Measurements from ENCODE around the gene PLXND1.

PLXND1 gene

GRCh38 chr3:129585949-129586657 lies 20.4 kb downstream of the PLXND1 start:
- no peaks in the 10 kb centered on the region for H3K36me3 ChIP-seq (ENCODE audit: control insufficient read depth, insufficient read depth, low read length)
- H3K9me3 ChIP-seq (ENCODE audit: control insufficient read depth, low read length): no peaks in the 10 kb centered on the region
- H3K4me2 ChIP-seq (ENCODE audit: low read length): no peak overlapping the region
- TF ChIP-seq CTCF (IDR thresholded peaks at IDR 0.05): no peak
- H3K9ac ChIP-seq: no peak overlapping the region
- peaks cover 2% of the 10 kb centered on the region for H3K79me2 ChIP-seq
- H3K4me3 ChIP-seq (ENCODE audit: low read depth, low read length): no peak overlapping the region
- no peak overlapping the region for H3K27ac ChIP-seq
- H3K27me3 ChIP-seq (ENCODE audit: control insufficient read depth, insufficient read depth, low read length): no peaks in the 10 kb centered on the region
- no peaks in the 10 kb centered on the region for H3K4me1 ChIP-seq
- no peak overlapping the region for H2AFZ ChIP-seq

DNA sequence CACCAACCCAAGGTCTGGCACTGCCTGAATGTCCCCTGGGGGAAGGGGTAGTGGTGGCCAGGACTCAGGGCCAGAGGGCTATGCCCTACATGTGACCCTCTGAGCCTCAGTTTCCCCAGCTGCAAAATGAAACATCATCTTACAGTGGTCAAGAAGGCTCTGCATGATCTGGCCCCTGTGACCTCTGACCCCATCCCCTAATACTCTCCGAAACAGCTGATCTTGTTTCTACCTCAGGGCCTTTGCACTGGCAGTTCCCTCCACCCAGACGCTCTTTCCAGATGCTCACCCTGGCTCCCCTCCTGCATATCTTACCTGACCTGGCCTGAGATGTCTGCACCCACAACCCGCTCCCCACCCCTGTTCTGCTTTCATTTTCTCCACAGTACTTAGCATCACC lies 21.8 kb downstream of the PLXND1 start:
- no peaks in the 10 kb centered on the region for H3K4me1 ChIP-seq
- no peak overlapping the region for H2AFZ ChIP-seq
- H3K9me3 ChIP-seq (ENCODE audit: control insufficient read depth, low read length): no peaks in the 10 kb centered on the region
- no peak for TF ChIP-seq CTCF (IDR thresholded peaks at IDR 0.05)
- no peak overlapping the region for H3K4me2 ChIP-seq (ENCODE audit: low read length)
- H3K79me2 ChIP-seq: peaks cover 2% of the 10 kb centered on the region
- H3K27ac ChIP-seq: no peak overlapping the region
- no peaks in the 10 kb centered on the region for H3K27me3 ChIP-seq (ENCODE audit: control insufficient read depth, insufficient read depth, low read length)
- H3K9ac ChIP-seq: no peak overlapping the region
- H3K36me3 ChIP-seq (ENCODE audit: control insufficient read depth, insufficient read depth, low read length): no peaks in the 10 kb centered on the region
- no peak overlapping the region for H3K4me3 ChIP-seq (ENCODE audit: low read depth, low read length)

DNA sequence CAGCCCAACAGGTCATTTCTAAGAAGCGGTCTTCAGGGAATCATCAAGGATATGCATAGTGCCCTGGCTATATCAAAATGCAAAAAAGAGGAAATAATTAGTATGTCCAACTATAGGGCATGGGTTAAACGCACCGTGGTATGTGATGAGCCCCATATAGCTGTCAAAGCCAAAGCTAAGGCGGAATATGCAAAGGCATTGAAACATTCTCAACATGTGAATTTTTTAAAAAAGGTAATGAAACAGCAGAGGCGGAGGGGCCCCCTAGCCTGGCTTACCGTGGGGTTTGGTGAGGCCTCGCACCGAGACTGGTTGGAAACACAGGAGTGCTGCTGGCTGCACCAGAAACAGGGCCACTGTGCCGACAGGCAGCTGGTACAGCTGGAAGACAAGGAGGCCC lies 23.2 kb downstream of the PLXND1 start:
- no peak for TF ChIP-seq CTCF (IDR thresholded peaks at IDR 0.05)
- Histone ChIP-seq H3K4me3 (ENCODE audit: low read depth, low read length) (no peak overlapping the region), H3K36me3 (ENCODE audit: control insufficient read depth, insufficient read depth, low read length) (no peaks in the 10 kb centered on the region), H3K27ac (no peak overlapping the region), H2AFZ (no peak overlapping the region), H3K4me1 (no peaks in the 10 kb centered on the region), H3K9me3 (ENCODE audit: control insufficient read depth, low read length) (no peaks in the 10 kb centered on the region), H3K79me2 (peaks cover 2% of the 10 kb centered on the region), H3K9ac (no peak overlapping the region), H3K4me2 (ENCODE audit: low read length) (no peak overlapping the region), H3K27me3 (ENCODE audit: control insufficient read depth, insufficient read depth, low read length) (no peaks in the 10 kb centered on the region)

DNA sequence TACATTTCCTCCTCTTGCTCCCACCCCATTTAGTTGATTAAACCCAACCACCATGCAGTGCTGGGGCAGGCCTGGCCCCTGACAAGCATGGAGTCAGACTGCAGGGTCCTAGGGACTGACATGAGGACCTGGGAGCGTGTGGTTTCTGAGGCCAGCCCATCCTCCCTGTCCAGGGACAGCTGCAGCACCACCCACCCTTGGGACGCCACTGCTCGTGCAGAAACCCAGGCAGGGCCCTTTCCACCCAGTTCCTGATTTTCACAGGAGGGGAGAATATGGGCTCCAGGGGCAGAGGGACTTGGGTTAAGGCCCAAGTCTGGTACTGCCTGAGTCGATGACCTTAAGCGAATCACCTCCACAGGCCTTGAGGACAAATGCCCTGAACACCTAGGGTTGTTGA lies 23.7 kb downstream of the PLXND1 start:
- TF ChIP-seq CTCF (IDR thresholded peaks at IDR 0.05): no peak
- no peak overlapping the region for H3K4me3 ChIP-seq (ENCODE audit: low read depth, low read length)
- no peaks in the 10 kb centered on the region for H3K36me3 ChIP-seq (ENCODE audit: control insufficient read depth, insufficient read depth, low read length)
- H2AFZ ChIP-seq: no peak overlapping the region
- H3K9ac ChIP-seq: no peak overlapping the region
- no peaks in the 10 kb centered on the region for H3K4me1 ChIP-seq
- no peaks in the 10 kb centered on the region for H3K9me3 ChIP-seq (ENCODE audit: control insufficient read depth, low read length)
- peaks cover 2% of the 10 kb centered on the region for H3K79me2 ChIP-seq
- no peak overlapping the region for H3K4me2 ChIP-seq (ENCODE audit: low read length)
- H3K27me3 ChIP-seq (ENCODE audit: control insufficient read depth, insufficient read depth, low read length): no peaks in the 10 kb centered on the region
- no peak overlapping the region for H3K27ac ChIP-seq

DNA sequence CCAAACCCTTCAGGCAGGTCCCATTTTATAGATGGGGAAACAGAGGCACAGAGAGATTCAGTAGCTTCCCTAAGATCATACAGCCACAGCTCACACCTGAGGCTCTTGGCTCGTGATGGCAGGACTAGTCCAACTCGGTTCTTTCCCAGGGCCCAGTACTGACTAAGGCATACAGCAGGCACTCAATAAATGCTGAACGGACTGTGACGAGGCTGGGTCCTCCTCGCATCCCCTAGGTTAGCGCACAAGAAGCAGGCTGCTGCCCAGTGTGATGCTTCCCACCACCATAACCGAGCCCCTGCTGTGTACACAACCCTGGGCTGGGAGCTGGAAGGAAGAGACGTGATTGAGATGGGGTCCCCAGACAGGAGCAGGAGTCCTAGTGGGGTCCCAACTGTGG lies 24.9 kb downstream of the PLXND1 start:
- H2AFZ ChIP-seq: no peak overlapping the region
- H3K36me3 ChIP-seq (ENCODE audit: control insufficient read depth, insufficient read depth, low read length): no peaks in the 10 kb centered on the region
- no peaks in the 10 kb centered on the region for H3K4me1 ChIP-seq
- no peak overlapping the region for H3K4me2 ChIP-seq (ENCODE audit: low read length)
- peaks cover 2% of the 10 kb centered on the region for H3K79me2 ChIP-seq
- no peak overlapping the region for H3K9ac ChIP-seq
- TF ChIP-seq CTCF (IDR thresholded peaks at IDR 0.05): no peak
- no peak overlapping the region for H3K27ac ChIP-seq
- no peak overlapping the region for H3K4me3 ChIP-seq (ENCODE audit: low read depth, low read length)
- no peaks in the 10 kb centered on the region for H3K9me3 ChIP-seq (ENCODE audit: control insufficient read depth, low read length)
- H3K27me3 ChIP-seq (ENCODE audit: control insufficient read depth, insufficient read depth, low read length): no peaks in the 10 kb centered on the region
